Natural killer cell (primary cell): ENCODE data around the gene ABCA3. TPM values are rescaled to one million over a fixed set of nuclear protein-coding genes. Genes with fewer than 3 reads are reported as not detected.

Experiments used
- ATAC-seq, 3 donors: fragments of 150-1000 bp in 2 of 3; fragments of 200-7000 bp in 1 of 3; cut with Tn5 transposase; 1 replicate in 1 of 3; 2 replicates in 2 of 3; pipeline ENCODE4 v1.10.0; 2021; ENCODE audit warnings: mild to moderate bottlenecking in 2 of 3, moderate library complexity in 2 of 3
- DNase-seq, 2 donors: peaks; one replicate each; pipeline versions ENCODE4 v3.0.0 to v3.0.0-alpha.2; 2013 to 2021; ENCODE audit warnings: mixed read lengths in 1 of 2
- H3K27ac ChIP-seq: one replicate; pipeline ENCODE4 v1.5.1; 2013; ENCODE audit warnings: mild to moderate bottlenecking, low read length
- H3K27me3 ChIP-seq: one replicate; pipeline ENCODE4 v1.6.1; 2013; ENCODE audit warnings: low read length; ENCODE audit not compliant: control insufficient read depth, insufficient read depth
- H3K36me3 ChIP-seq: one replicate; pipeline ENCODE4 v1.6.1; 2013; ENCODE audit warnings: low read length; ENCODE audit not compliant: control insufficient read depth, insufficient read depth
- H3K4me1 ChIP-seq: one replicate; pipeline ENCODE4 v1.6.1; 2013; ENCODE audit warnings: low read length; ENCODE audit not compliant: control insufficient read depth, insufficient read depth
- H3K4me3 ChIP-seq: one replicate; pipeline ENCODE4 v1.5.1; 2013; ENCODE audit warnings: low read length
- H3K9me3 ChIP-seq: one replicate; pipeline ENCODE4 v1.6.1; 2013; ENCODE audit warnings: low read length; ENCODE audit not compliant: control insufficient read depth, insufficient read depth
- H3K27ac Mint-ChIP-seq, 2 donors: one replicate each; pipeline ENCODE4 v1.8.0; 2022; ENCODE audit warnings: mild to moderate bottlenecking in 2 of 2, mixed read lengths in 2 of 2, moderate library complexity in 1 of 2
- H3K27me3 Mint-ChIP-seq, 2 donors: one replicate each; pipeline ENCODE4 v1.8.0; 2022; ENCODE audit warnings: low read depth in 2 of 2, mixed read lengths in 2 of 2
- H3K36me3 Mint-ChIP-seq: one replicate; pipeline ENCODE4 v1.8.0; 2022; ENCODE audit warnings: mixed read lengths
- H3K4me1 Mint-ChIP-seq, 2 donors: one replicate each; pipeline ENCODE4 v1.8.0; 2022; ENCODE audit warnings: mixed read lengths in 2 of 2
- H3K4me3 Mint-ChIP-seq: one replicate; pipeline ENCODE4 v1.8.0; 2022; ENCODE audit warnings: mild to moderate bottlenecking, moderate library complexity, mixed read lengths
- H3K9me3 Mint-ChIP-seq, 2 donors: one replicate each; pipeline ENCODE4 v1.8.0; 2022; ENCODE audit warnings: mixed read lengths in 2 of 2
- CTCF ChIP-seq: fragments of 200-600 bp; IDR thresholded peaks from one replicate; pipeline ENCODE4 v1.8.0; 2022; ENCODE audit warnings: antibody characterized with exemption
- WGBS: methylation state at CpG from one replicate; pipeline ENCODE4 v1.1.7; 2013; ENCODE audit warnings: missing lambda C conversion rate; ENCODE audit not compliant: insufficient coverage; 5-methylcytosine and 5-hydroxymethylcytosine counted together
- intact Hi-C: fragments of 100-400 bp; cut with micrococcal nuclease; formaldehyde crosslinking; loops from one replicate; pipeline ENCODE4 v1.14.2; 2022
- total RNA-seq, 4 donors: library from RNA; stranded (reverse); fragments of 120-200 nt in 1 of 4; gene quantifications; one replicate each; pipeline versions ENCODE4 v1.2.3 to v1.2.4, GENCODE V29; 2013 to 2022

ABCA3 gene
- total RNA-seq, 3 donors from 2014 or later (not counting 1 experiment from before 2014, with no cell fraction given), result 12.2 to 17.5 (median 16.6) TPM

- H3K9me3 Mint-ChIP-seq, result no peaks in the 10 kb centered on the region
- peaks cover 9% of the 10 kb centered on the region for H3K36me3 ChIP-seq
- no peak overlapping the region for H3K4me3 ChIP-seq
- no peaks in the 10 kb centered on the region for H3K4me1 ChIP-seq
- no peaks in the 10 kb centered on the region for H3K27me3 Mint-ChIP-seq
- no peak for TF ChIP-seq CTCF
- no peaks in the 10 kb centered on the region for H3K9me3 ChIP-seq
- ATAC-seq (no peak), DNase-seq (no peak)
- intact Hi-C loops, result no loop called here
- H3K27me3 ChIP-seq, result no peaks in the 10 kb centered on the region
- H3K27ac ChIP-seq, result no peak overlapping the region
- H3K4me1 Mint-ChIP-seq, result no peaks in the 10 kb centered on the region
- no peaks in the 10 kb centered on the region for H3K36me3 Mint-ChIP-seq
- no peak overlapping the region for H3K27ac Mint-ChIP-seq
- WGBS, result 92% methylated on average over 13 of the region's 13 CpGs
- no peak overlapping the region for H3K4me3 Mint-ChIP-seq
These were observed 54.8 kb downstream of the ABCA3 start for GRCh38 chr16:2285731-2286191.

GRCh38 chr16:2284797-2285576, 55.5 kb downstream of the ABCA3 start:
- Mint-ChIP-seq H3K9me3 (no peaks in the 10 kb centered on the region), H3K27ac (no peak overlapping the region), H3K27me3 (no peaks in the 10 kb centered on the region), H3K4me3 (no peak overlapping the region), H3K4me1 (no peaks in the 10 kb centered on the region), H3K36me3 (no peaks in the 10 kb centered on the region)
- 93% methylated on average over 35 of the region's 35 CpGs for WGBS
- Histone ChIP-seq H3K27ac (no peak overlapping the region), H3K9me3 (no peaks in the 10 kb centered on the region), H3K27me3 (no peaks in the 10 kb centered on the region), H3K36me3 (peaks cover 4% of the 10 kb centered on the region), H3K4me1 (no peaks in the 10 kb centered on the region), H3K4me3 (no peak overlapping the region)
- DNase-seq (no peak), ATAC-seq (no peak)
- intact Hi-C loops, result no loop called here
- TF ChIP-seq CTCF, result no peak

- H3K9me3 Mint-ChIP-seq, result no peaks in the 10 kb centered on the region
- no peak for DNase-seq
- intact Hi-C loops, result no loop called here
- H3K4me3 Mint-ChIP-seq, result no peak overlapping the region
- H3K4me3 ChIP-seq, result no peak overlapping the region
- H3K27ac Mint-ChIP-seq, result no peak overlapping the region
- ATAC-seq, result no peak
- WGBS, result 93% methylated on average over 35 of the region's 37 CpGs
- no peaks in the 10 kb centered on the region for H3K27me3 ChIP-seq
- no peaks in the 10 kb centered on the region for H3K27me3 Mint-ChIP-seq
- no peaks in the 10 kb centered on the region for H3K4me1 ChIP-seq
- H3K36me3 Mint-ChIP-seq, result no peaks in the 10 kb centered on the region
- no peak for TF ChIP-seq CTCF
- H3K4me1 Mint-ChIP-seq, result no peaks in the 10 kb centered on the region
- no peak overlapping the region for H3K27ac ChIP-seq
- peaks cover 4% of the 10 kb centered on the region for H3K36me3 ChIP-seq
- no peaks in the 10 kb centered on the region for H3K9me3 ChIP-seq
These were observed 56.3 kb downstream of the ABCA3 start for GRCh38 chr16:2284001-2284770.
